ENCODE measurements around the gene INSYN2B.
"Not testable (repeated sequence)": the region's sequence is repeated elsewhere in the genome, so short reads cannot be mapped to it uniquely, and the experiment has no call there.

The INSYN2B gene

GRCh38 chr5:169970911-169971765, 9.2 kb downstream of the INSYN2B start:
- no peak overlapping the region for H3K4me3 ChIP-seq (ENCODE audit: low read length)
- no peak overlapping the region for H3K9ac ChIP-seq (ENCODE audit: low read length)
- H3K9me3 ChIP-seq (ENCODE audit: control insufficient read depth, low read length): no peaks in the 10 kb centered on the region
- H3K36me3 ChIP-seq (ENCODE audit: control insufficient read depth, insufficient read depth, low read length): no peaks in the 10 kb centered on the region
- H3K27me3 ChIP-seq (ENCODE audit: control insufficient read depth, insufficient read depth, low read length): no peaks in the 10 kb centered on the region
- H3K4me1 ChIP-seq (ENCODE audit: control insufficient read depth, insufficient read depth, low read length): no peaks in the 10 kb centered on the region

GRCh38 chr5:169970339-169970738, 10.0 kb downstream of the INSYN2B start:
- H3K4me1 ChIP-seq (ENCODE audit: control insufficient read depth, insufficient read depth, low read length): no peaks in the 10 kb centered on the region
- H3K9ac ChIP-seq (ENCODE audit: low read length): no peak overlapping the region
- H3K36me3 ChIP-seq (ENCODE audit: control insufficient read depth, insufficient read depth, low read length): no peaks in the 10 kb centered on the region
- no peaks in the 10 kb centered on the region for H3K9me3 ChIP-seq (ENCODE audit: control insufficient read depth, low read length)
- H3K27me3 ChIP-seq (ENCODE audit: control insufficient read depth, insufficient read depth, low read length): no peaks in the 10 kb centered on the region
- no peak overlapping the region for H3K4me3 ChIP-seq (ENCODE audit: low read length)

- no peaks in the 10 kb centered on the region for H3K9me3 ChIP-seq (ENCODE audit: control insufficient read depth, low read length)
- no peaks in the 10 kb centered on the region for H3K27me3 ChIP-seq (ENCODE audit: control insufficient read depth, insufficient read depth, low read length)
- H3K9ac ChIP-seq (ENCODE audit: low read length): no peak overlapping the region
- H3K4me3 ChIP-seq (ENCODE audit: low read length): no peak overlapping the region
- H3K36me3 ChIP-seq (ENCODE audit: control insufficient read depth, insufficient read depth, low read length): no peaks in the 10 kb centered on the region
- peaks cover 9% of the 10 kb centered on the region for H3K4me1 ChIP-seq (ENCODE audit: control insufficient read depth, insufficient read depth, low read length)
Observed at GRCh38 chr5:169964246-169964645, 16.0 kb downstream of the INSYN2B start.

- Histone ChIP-seq H3K9ac (ENCODE audit: low read length) (no peak overlapping the region), H3K27me3 (ENCODE audit: control insufficient read depth, insufficient read depth, low read length) (no peaks in the 10 kb centered on the region), H3K9me3 (ENCODE audit: control insufficient read depth, low read length) (no peaks in the 10 kb centered on the region), H3K4me3 (ENCODE audit: low read length) (no peak overlapping the region), H3K36me3 (ENCODE audit: control insufficient read depth, insufficient read depth, low read length) (no peaks in the 10 kb centered on the region), H3K4me1 (ENCODE audit: control insufficient read depth, insufficient read depth, low read length) (peaks cover 9% of the 10 kb centered on the region)
Observed at GRCh38 chr5:169960659-169961058, 19.6 kb downstream of the INSYN2B start.

- no peak overlapping the region for H3K9ac ChIP-seq (ENCODE audit: low read length)
- H3K4me1 ChIP-seq (ENCODE audit: control insufficient read depth, insufficient read depth, low read length): no peaks in the 10 kb centered on the region
- H3K4me3 ChIP-seq (ENCODE audit: low read length): no peak overlapping the region
- H3K27me3 ChIP-seq (ENCODE audit: control insufficient read depth, insufficient read depth, low read length): no peaks in the 10 kb centered on the region
- no peaks in the 10 kb centered on the region for H3K9me3 ChIP-seq (ENCODE audit: control insufficient read depth, low read length)
- H3K36me3 ChIP-seq (ENCODE audit: control insufficient read depth, insufficient read depth, low read length): no peaks in the 10 kb centered on the region
Observed at GRCh38 chr5:169958278-169958677, 22.0 kb downstream of the INSYN2B start.

- Histone ChIP-seq H3K36me3 (ENCODE audit: control insufficient read depth, insufficient read depth, low read length) (no peaks in the 10 kb centered on the region), H3K4me3 (ENCODE audit: low read length) (no peak overlapping the region), H3K4me1 (ENCODE audit: control insufficient read depth, insufficient read depth, low read length) (no peaks in the 10 kb centered on the region), H3K9ac (ENCODE audit: low read length) (no peak overlapping the region), H3K27me3 (ENCODE audit: control insufficient read depth, insufficient read depth, low read length) (no peaks in the 10 kb centered on the region), H3K9me3 (ENCODE audit: control insufficient read depth, low read length) (no peaks in the 10 kb centered on the region)
Observed at GRCh38 chr5:169956756-169957155, 23.5 kb downstream of the INSYN2B start.

GRCh38 chr5:169956126-169956525, 24.2 kb downstream of the INSYN2B start:
- no peak overlapping the region for H3K9ac ChIP-seq (ENCODE audit: low read length)
- H3K27me3 ChIP-seq (ENCODE audit: control insufficient read depth, insufficient read depth, low read length): no peaks in the 10 kb centered on the region
- H3K36me3 ChIP-seq (ENCODE audit: control insufficient read depth, insufficient read depth, low read length): no peaks in the 10 kb centered on the region
- no peaks in the 10 kb centered on the region for H3K4me1 ChIP-seq (ENCODE audit: control insufficient read depth, insufficient read depth, low read length)
- H3K4me3 ChIP-seq (ENCODE audit: low read length): no peak overlapping the region
- no peaks in the 10 kb centered on the region for H3K9me3 ChIP-seq (ENCODE audit: control insufficient read depth, low read length)

- no peaks in the 10 kb centered on the region for H3K4me1 ChIP-seq (ENCODE audit: control insufficient read depth, insufficient read depth, low read length)
- no peaks in the 10 kb centered on the region for H3K27me3 ChIP-seq (ENCODE audit: control insufficient read depth, insufficient read depth, low read length)
- no peaks in the 10 kb centered on the region for H3K9me3 ChIP-seq (ENCODE audit: control insufficient read depth, low read length)
- no peaks in the 10 kb centered on the region for H3K36me3 ChIP-seq (ENCODE audit: control insufficient read depth, insufficient read depth, low read length)
- H3K9ac ChIP-seq (ENCODE audit: low read length): no peak overlapping the region
- H3K4me3 ChIP-seq (ENCODE audit: low read length): no peak overlapping the region
Observed at GRCh38 chr5:169954786-169955185, 25.5 kb downstream of the INSYN2B start.

- H3K4me3 ChIP-seq (ENCODE audit: low read length); H3K9me3 ChIP-seq (ENCODE audit: control insufficient read depth, low read length); H3K36me3 ChIP-seq (ENCODE audit: control insufficient read depth, insufficient read depth, low read length); H3K27me3 ChIP-seq (ENCODE audit: control insufficient read depth, insufficient read depth, low read length); H3K4me1 ChIP-seq (ENCODE audit: control insufficient read depth, insufficient read depth, low read length); H3K9ac ChIP-seq (ENCODE audit: low read length): not testable (repeated sequence)
Observed at GRCh38 chr5:169953196-169953595, 27.1 kb downstream of the INSYN2B start.

GRCh38 chr5:169950333-169950732, 30.0 kb downstream of the INSYN2B start:
- H3K36me3 ChIP-seq (ENCODE audit: control insufficient read depth, insufficient read depth, low read length): no peaks in the 10 kb centered on the region
- no peak overlapping the region for H3K9ac ChIP-seq (ENCODE audit: low read length)
- H3K27me3 ChIP-seq (ENCODE audit: control insufficient read depth, insufficient read depth, low read length): no peaks in the 10 kb centered on the region
- H3K4me1 ChIP-seq (ENCODE audit: control insufficient read depth, insufficient read depth, low read length): no peaks in the 10 kb centered on the region
- H3K4me3 ChIP-seq (ENCODE audit: low read length): no peak overlapping the region
- no peaks in the 10 kb centered on the region for H3K9me3 ChIP-seq (ENCODE audit: control insufficient read depth, low read length)

- Histone ChIP-seq H3K27me3 (ENCODE audit: control insufficient read depth, insufficient read depth, low read length) (no peaks in the 10 kb centered on the region), H3K9me3 (ENCODE audit: control insufficient read depth, low read length) (no peaks in the 10 kb centered on the region), H3K36me3 (ENCODE audit: control insufficient read depth, insufficient read depth, low read length) (no peaks in the 10 kb centered on the region), H3K9ac (ENCODE audit: low read length) (no peak overlapping the region), H3K4me3 (ENCODE audit: low read length) (no peak overlapping the region), H3K4me1 (ENCODE audit: control insufficient read depth, insufficient read depth, low read length) (no peaks in the 10 kb centered on the region)
Observed at GRCh38 chr5:169946743-169947295, 33.5 kb downstream of the INSYN2B start.

- Histone ChIP-seq H3K4me3 (ENCODE audit: low read length) (no peak overlapping the region), H3K27me3 (ENCODE audit: control insufficient read depth, insufficient read depth, low read length) (no peaks in the 10 kb centered on the region), H3K9me3 (ENCODE audit: control insufficient read depth, low read length) (no peaks in the 10 kb centered on the region), H3K36me3 (ENCODE audit: control insufficient read depth, insufficient read depth, low read length) (no peaks in the 10 kb centered on the region), H3K4me1 (ENCODE audit: control insufficient read depth, insufficient read depth, low read length) (no peaks in the 10 kb centered on the region), H3K9ac (ENCODE audit: low read length) (no peak overlapping the region)
Observed at GRCh38 chr5:169945831-169946261, 34.4 kb downstream of the INSYN2B start.

All from mucosa of stomach (tissue), 1 donor.